K562 (cell line): ENCODE data around the gene TRAPPC8. TPM values are rescaled to one million over a fixed set of nuclear protein-coding genes. Genes with fewer than 3 reads are reported as not detected.

Source experiments
- ATAC-seq: fragments of 200-7000 bp; cut with Tn5 transposase; 3 replicates; pipeline ENCODE4 v1.9.1; 2020; ENCODE audit warnings: moderate library complexity
- BruUV-seq: library from RNA; stranded (reverse); fragments of 400-500 nt; replicated peaks from 2 replicates; lab custom pipeline; 2021; lab: Mats Ljungman, UMichigan
- CTCF ChIA-PET: fragments of 300-600 bp; formaldehyde crosslinking; extraction: SDS; loops from one replicate; lab custom pipeline; 2021; ENCODE audit warnings: low intra/inter-chr PET ratio; lab: Yijun Ruan, JAX
- POLR2A ChIA-PET: fragments of 300-600, 350-650 bp; sonication (Branson Sonifier 250); formaldehyde crosslinking; extraction: SDS; loops from one replicate; lab custom pipeline; 2021; ENCODE audit warnings: antibody characterized with exemption, inconsistent platforms; lab: Yijun Ruan, JAX
- DNase-seq, 4 experiments: peaks; one replicate each; pipeline versions ENCODE4 v3.0.0 to v3.0.0-alpha.2; 2011 to 2018; ENCODE audit warnings: low spot score in 3 of 4, mixed read lengths in 3 of 4; ENCODE audit errors: extremely low read depth in 1 of 4
- FAIRE-seq: peaks from 2 replicates; lab custom pipeline; 2011; peaks lifted over from hg19 to GRCh38; lab: Jason Lieb, UNC
- H2AFZ ChIP-seq: 2 replicates; pipeline ENCODE4 v1.6.0; 2011; ENCODE audit warnings: low read depth, low read length, control low read depth, inconsistent platforms
- H3K27ac ChIP-seq: fragments of 200-600 bp; 3 replicates; pipeline ENCODE4 v1.8.0; 2011; ENCODE audit warnings: low read depth, mild to moderate bottlenecking, control low read depth, inconsistent platforms, low read length, moderate library complexity, mixed read lengths; ENCODE audit errors: extremely low read depth
- H3K27me3 ChIP-seq, 2 experiments: fragments of 300-600 bp in 1 of 2; 2 replicates in 1 of 2; 3 replicates in 1 of 2; pipeline versions ENCODE4 v1.6.0 to v1.8.0; 2011; ENCODE audit warnings: inconsistent platforms in 2 of 2, low read length in 2 of 2, mild to moderate bottlenecking in 1 of 2, mixed read lengths in 1 of 2, moderate library complexity in 1 of 2; ENCODE audit not compliant: control insufficient read depth in 2 of 2, insufficient read depth in 2 of 2
- H3K36me3 ChIP-seq: fragments of 300-600 bp; 3 replicates; pipeline ENCODE4 v1.8.0; 2011; ENCODE audit warnings: mild to moderate bottlenecking, low read length, inconsistent platforms; ENCODE audit not compliant: control insufficient read depth, insufficient read depth
- H3K4me1 ChIP-seq, 2 experiments: fragments of 200-600 bp in 1 of 2; replicated peaks in 1 of 2; 2 replicates in 1 of 2; 3 replicates in 1 of 2; pipeline versions ENCODE4 v1.5.1 to v1.8.0; 2011; ENCODE audit warnings: inconsistent platforms in 2 of 2, low read length in 2 of 2, mild to moderate bottlenecking in 1 of 2, mixed read lengths in 1 of 2, moderate library complexity in 1 of 2; ENCODE audit not compliant: control insufficient read depth in 2 of 2, insufficient read depth in 2 of 2
- H3K4me2 ChIP-seq: 2 replicates; pipeline ENCODE4 v1.6.1; 2011; ENCODE audit warnings: low read length, control low read depth, inconsistent platforms, mixed read lengths; ENCODE audit not compliant: insufficient read depth
- H3K4me3 ChIP-seq: fragments of 200-600 bp; sonication (generic), shearing (Covaris generic); 2 replicates; pipeline ENCODE4 v1.5.1; 2016; ENCODE audit warnings: control low read depth, inconsistent platforms
- H3K79me2 ChIP-seq: fragments of 200-600 bp; 3 replicates; pipeline ENCODE4 v1.8.0; 2011; ENCODE audit warnings: low read length, inconsistent platforms; ENCODE audit not compliant: control insufficient read depth, insufficient read depth
- H3K9ac ChIP-seq, 2 experiments: 2 replicates each; pipeline versions ENCODE4 v1.6.0 to v1.6.1; 2011; ENCODE audit warnings: low read depth in 2 of 2, low read length in 2 of 2, control low read depth in 1 of 2, inconsistent platforms in 1 of 2, mild to moderate bottlenecking in 1 of 2, mixed read lengths in 1 of 2; ENCODE audit not compliant: insufficient read depth in 1 of 2
- H3K9me1 ChIP-seq: one replicate; pipeline ENCODE4 v1.6.0; 2011; ENCODE audit warnings: inconsistent platforms, mild to moderate bottlenecking, low read length, moderate library complexity; ENCODE audit not compliant: control insufficient read depth, insufficient read depth
- H3K9me3 ChIP-seq: replicated peaks from 2 replicates; pipeline ENCODE4 v1.5.1; 2011; ENCODE audit warnings: low read depth, low read length, inconsistent platforms; ENCODE audit not compliant: control insufficient read depth, insufficient read depth
- H4K20me1 ChIP-seq: replicated peaks from 2 replicates; pipeline ENCODE4 v1.6.1; 2011; ENCODE audit warnings: low read length, inconsistent platforms, mixed read lengths; ENCODE audit not compliant: control insufficient read depth, insufficient read depth
- ARID2 ChIP-seq: fragments of 450-650 bp; IDR thresholded peaks from 2 replicates; pipeline ENCODE4 v1.6.1; 2017; ENCODE audit warnings: antibody characterized with exemption, mild to moderate bottlenecking
- CREB3L1 ChIP-seq: fragments of 450-650 bp; IDR thresholded peaks from 2 replicates; pipeline ENCODE4 v1.6.1; 2014; ENCODE audit warnings: low read depth, mild to moderate bottlenecking, moderate library complexity, borderline replicate concordance
- CREB5 ChIP-seq: fragments of 250-450 bp; sonication (Bioruptor Pico); IDR thresholded peaks from 2 replicates; pipeline ENCODE4 v1.5.0; 2020; ENCODE audit warnings: mild to moderate bottlenecking
- CREM ChIP-seq: IDR thresholded peaks from 2 replicates; pipeline ENCODE4 v1.6.1; 2014; ENCODE audit warnings: antibody characterized with exemption, low read depth
- ETV1 ChIP-seq: fragments of 450-650 bp; conservative IDR thresholded peaks from 2 replicates; pipeline ENCODE4 v1.6.1; 2016; ENCODE audit warnings: missing genetic modification characterization, control low read depth, low read depth, missing compliant biosample characterization
- FOSL1 ChIP-seq: fragments of 200-800 bp; sonication (Bioruptor generic); conservative IDR thresholded peaks from 2 replicates; pipeline ENCODE4 v1.6.1; 2016; ENCODE audit warnings: missing genetic modification characterization, missing compliant biosample characterization
- FOXK2 ChIP-seq, 2 experiments: fragments of 450-650 bp; IDR thresholded peaks in 1 of 2; conservative IDR thresholded peaks in 1 of 2; 2 replicates each; pipeline ENCODE4 v1.6.1; 2016; ENCODE audit warnings: low read depth in 2 of 2, mild to moderate bottlenecking in 1 of 2
- HMBOX1 ChIP-seq: sonication (generic); IDR thresholded peaks from 2 replicates; pipeline ENCODE4 v1.6.1; 2016
- MCM2 ChIP-seq: fragments of 450-650 bp; IDR thresholded peaks from 2 replicates; pipeline ENCODE4 v1.6.1; 2017; ENCODE audit warnings: low read depth, mild to moderate bottlenecking
- MCM7 ChIP-seq, 2 experiments: fragments of 450-650 bp; IDR thresholded peaks; 2 replicates each; pipeline ENCODE4 v1.6.1; 2016 to 2018
- MXD1 ChIP-seq: fragments of 250-450 bp; sonication (Bioruptor Pico); IDR thresholded peaks from 2 replicates; pipeline ENCODE4 v1.8.0; 2021; ENCODE audit warnings: borderline replicate concordance, mild to moderate bottlenecking, moderate library complexity; ENCODE audit not compliant: poor library complexity, severe bottlenecking
- NRF1 ChIP-seq, 2 experiments: fragments of 450-650 bp; IDR thresholded peaks in 1 of 2; conservative IDR thresholded peaks in 1 of 2; 2 replicates each; pipeline ENCODE4 v1.6.1; 2014; ENCODE audit warnings: mild to moderate bottlenecking in 2 of 2
- POLR3G ChIP-seq: IDR thresholded peaks from 2 replicates; pipeline ENCODE4 v1.6.1; 2011; ENCODE audit not compliant: insufficient read length, insufficient replicate concordance; ENCODE audit errors: extremely low read depth
- TCF7 ChIP-seq: sonication (generic); IDR thresholded peaks from 2 replicates; pipeline ENCODE4 v1.6.1; 2016; ENCODE audit warnings: antibody characterized with exemption, borderline replicate concordance
- TRIM25 ChIP-seq: fragments of 450-650 bp; IDR thresholded peaks from 2 replicates; pipeline ENCODE4 v1.7.0; 2016; ENCODE audit warnings: borderline replicate concordance
- ZNF431 ChIP-seq: sonication (generic); formaldehyde crosslinking; IDR thresholded peaks from 2 replicates; pipeline ENCODE4 v1.8.0; 2022; ENCODE audit warnings: mild to moderate bottlenecking, missing genetic modification reagents
- ZNF707 ChIP-seq: fragments of 250-450 bp; sonication (Bioruptor Pico); conservative IDR thresholded peaks from 2 replicates; pipeline ENCODE4 v1.8.0; 2022; ENCODE audit warnings: inconsistent platforms, mild to moderate bottlenecking, moderate library complexity
- WGBS: fragments of 100-300 bp; shearing (Covaris generic); methylation state at CpG from one replicate; pipeline ENCODE4 v1.1.6; 2016; ENCODE audit warnings: low coverage, mixed read lengths; ENCODE audit not compliant: insufficient coverage; ENCODE audit errors: missing lambda C conversion rate; 5-methylcytosine and 5-hydroxymethylcytosine counted together
- in situ Hi-C: fragments of 300-500 bp; cut with MboI; formaldehyde crosslinking; loops from 4 replicates; pipeline ENCODE4 v1.15.0; 2018; ENCODE audit warnings: inconsistent platforms, mixed read lengths
- intact Hi-C: fragments of 100-400 bp; cut with micrococcal nuclease; formaldehyde crosslinking; loops from 2 replicates; pipeline ENCODE4 v1.14.2; 2022
- polyA plus RNA-seq, 8 experiments: library from polyadenylated mRNA; depleted of rRNA in 4 of 8; stranded (reverse) in 5 of 8; unstranded in 3 of 8; fragments of >200 nt; fragmentation: Nextera tagmentation in 2 of 8; fragmentation: Illumina TruSeq in 1 of 8; extraction: Ambion mirVana in 2 of 8; extraction: Trizol in 1 of 8; gene quantifications; 2 replicates each; pipeline versions ENCODE4 v1.2.1 to v1.2.3, GENCODE V29; 2011 to 2014; ENCODE audit warnings: inconsistent platforms in 1 of 8, missing spikeins in 1 of 8
- total RNA-seq, 7 experiments: library from RNA; depleted of rRNA in 6 of 7; stranded (reverse); fragments of >200 nt in 6 of 7; fragmentation: Illumina TruSeq in 2 of 7; extraction: Trizol in 2 of 7; gene quantifications; 2 replicates each; pipeline versions ENCODE4 v1.2.1 to v1.2.3, GENCODE V29; 2011 to 2021; ENCODE audit warnings: low replicate concordance in 1 of 7

TRAPPC8 gene
- total and polyA plus RNA-seq, 9 of the 15 experiments (the other 6 are each of a cell fraction or from before 2014, with no cell fraction given) = 20.1 to 111 (median 35.6) TPM

- Histone ChIP-seq H3K79me2 (no peaks in the 10 kb centered on the region), H3K9ac (no peak overlapping the region), H3K9me3 (no peaks in the 10 kb centered on the region), H3K4me3 (no peak overlapping the region), H2AFZ (no peak overlapping the region), H3K27ac (no peak overlapping the region), H3K27me3 (no peaks in the 10 kb centered on the region), H4K20me1 (no peaks in the 10 kb centered on the region), H3K4me2 (no peak overlapping the region), H3K36me3 (peaks cover 71% of the 10 kb centered on the region), H3K4me1 (no peaks in the 10 kb centered on the region), H3K9me1 (no peaks in the 10 kb centered on the region)
- ATAC-seq (no peak), FAIRE-seq (no peak), DNase-seq (no peak)
- POLR2A ChIA-PET = interaction anchor here (0.7 kb wide), 1 partner anchor 35 kb away, joined by 3 read pairs; no protein-coding TSS in a partner anchor
- CTCF ChIA-PET = no interaction called here
- no TSS peak for BruUV-seq
- 97% methylated on average over 2 of the region's 4 CpGs for WGBS
- intact Hi-C loops = no loop called here
- in situ Hi-C loops = no loop called here
- no peak for TF ChIP-seq HMBOX1
- no peak for TF ChIP-seq FOXK2 (conservative IDR thresholded peaks at IDR 0.05 in 1 of 2, IDR thresholded peaks at IDR 0.05 in 1 of 2; ENCODE audit: low read depth in 2 of 2)
- no peak for TF ChIP-seq MCM2
- TF ChIP-seq TRIM25 = no peak
- no peak for TF ChIP-seq POLR3G
- TF ChIP-seq CREM = no peak
- TF ChIP-seq ETV1 (tag) = no peak
- no peak for TF ChIP-seq NRF1 (conservative IDR thresholded peaks at IDR 0.05 in 1 of 2, IDR thresholded peaks at IDR 0.05 in 1 of 2)
- TF ChIP-seq CREB3L1 = no peak
- TF ChIP-seq TCF7 = no peak
- no peak for TF ChIP-seq ARID2
- no peak for TF ChIP-seq MCM7 (IDR thresholded peaks at IDR 0.05)
- no peak for TF ChIP-seq ZNF707
- no peak for TF ChIP-seq MXD1 (CRISPR knock-in tag)
- TF ChIP-seq CREB5 = no peak
- no peak for TF ChIP-seq ZNF431 (CRISPR knock-in tag)
- no peak for TF ChIP-seq FOSL1 (tag)
Measured at GRCh38 chr18:31892936-31893335, 50.0 kb downstream of the TRAPPC8 start.
